ENCODE data around the gene TEX261.
"Not testable (repeated sequence)": the region's sequence is repeated elsewhere in the genome, so short reads cannot be mapped to it uniquely, and the experiment has no call there.

DNA sequence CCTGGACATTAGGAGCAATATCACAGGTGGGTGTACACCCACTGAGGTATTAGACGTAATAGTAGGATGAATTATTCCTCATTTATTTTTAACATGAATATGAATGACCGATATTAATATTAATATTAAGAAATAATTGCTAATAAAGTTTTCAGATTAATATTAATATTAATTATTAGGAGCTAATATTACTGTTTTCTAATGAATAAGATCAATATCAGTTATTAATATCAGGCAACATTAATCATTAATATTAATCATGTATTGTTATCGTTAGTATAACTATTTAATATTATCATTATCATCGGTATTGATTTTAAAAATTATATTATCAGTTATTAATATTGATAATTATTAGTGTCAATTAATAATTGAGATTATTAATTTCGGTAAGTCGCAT is 25.3 kb upstream of the TEX261 start:
- not testable (repeated sequence) for TF ChIP-seq POLR2A (IDR thresholded peaks at IDR 0.05; ENCODE audit: extremely low read depth, insufficient read length); CTCF (IDR thresholded peaks at IDR 0.05; ENCODE audit: low read depth, low read length); MAX (IDR thresholded peaks at IDR 0.05; ENCODE audit: low read depth, low read length)

Measured in NB4 (cell line).